ENCODE results near the gene FBXL19. TPM values are rescaled to one million over a fixed set of nuclear protein-coding genes. Genes with fewer than 3 reads are reported as not detected.
A peak's percentile ranks its signal among the peaks of the same experiment; 100 is the strongest.

FBXL19 gene
- total and polyA plus RNA-seq, 9 of the 15 experiments (the other 6 are each of a cell fraction or from before 2014, with no cell fraction given), result 0.13 to 48.0 (median 13.5) TPM; not detected in 1

- Histone ChIP-seq H2AFZ (ENCODE audit: low read depth, low read length) (peak overlapping the region; percentile 77), H3K36me3 (ENCODE audit: control insufficient read depth, insufficient read depth, low read length) (no peaks in the 10 kb centered on the region), H3K9me3 (replicated peaks; ENCODE audit: control insufficient read depth, insufficient read depth, low read depth, low read length) (no peaks in the 10 kb centered on the region), H3K27me3 (ENCODE audit: control insufficient read depth in 2 of 2, insufficient read depth in 2 of 2, low read length in 2 of 2) (no peaks in the 10 kb centered on the region), H4K20me1 (replicated peaks; ENCODE audit: control insufficient read depth, insufficient read depth, low read length) (no peaks in the 10 kb centered on the region), H3K9me1 (ENCODE audit: control insufficient read depth, insufficient read depth, low read length) (no peaks in the 10 kb centered on the region), H3K4me2 (ENCODE audit: insufficient read depth, low read length) (no peak overlapping the region), H3K27ac (ENCODE audit: extremely low read depth, low read depth, low read length) (peak overlapping the region; percentile 53; the same call in 2 of the 3 replicates), H3K4me3 (no peak overlapping the region), H3K79me2 (ENCODE audit: control insufficient read depth, insufficient read depth, low read length) (no peaks in the 10 kb centered on the region), H3K9ac (ENCODE audit: insufficient read depth in 1 of 2, low read depth in 2 of 2, low read length in 2 of 2) (no peak overlapping the region), H3K4me1 (replicated peaks in 1 of 2; ENCODE audit: control insufficient read depth in 2 of 2, insufficient read depth in 2 of 2, low read length in 2 of 2) (peaks cover 25 to 33% of the 10 kb centered on the region in 2 experiments)
- CTCF ChIA-PET (ENCODE audit: low intra/inter-chr PET ratio), result no interaction called here
- POLR2A ChIA-PET, result no interaction called here
- FAIRE-seq (peak; percentile 60), DNase-seq (ENCODE audit: extremely low read depth in 1 of 4, low spot score in 3 of 4) (peak in 3 of 4 experiments; percentile 14 to 43 (median 40)), ATAC-seq (no peak)
- 90% methylated on average over 4 of the region's 4 CpGs for WGBS (ENCODE audit: insufficient coverage, low coverage, missing lambda C conversion rate)
- in situ Hi-C loops (cut with MboI) (loop anchor here (10.0 kb wide), 1 partner anchor 59 kb away; no protein-coding TSS in a partner anchor), intact Hi-C loops (cut with micrococcal nuclease) (no loop called here)
- BruUV-seq (replicated peaks), result no TSS peak
- TF ChIP-seq CSDE1 (IDR thresholded peaks at IDR 0.05), result no peak
- no peak for TF ChIP-seq MYBL2 (IDR thresholded peaks at IDR 0.05; ENCODE audit: low read depth)
- no peak for TF ChIP-seq MYBL2 (CRISPR knock-in tag; IDR thresholded peaks at IDR 0.05; ENCODE audit: borderline replicate concordance)
- TF ChIP-seq ZNF766 (CRISPR knock-in tag; conservative IDR thresholded peaks at IDR 0.05), result no peak
- TF ChIP-seq CEBPZ (IDR thresholded peaks at IDR 0.05; ENCODE audit: borderline replicate concordance, low read depth, low read length), result no peak
- TF ChIP-seq SMAD3 (CRISPR knock-in tag; conservative IDR thresholded peaks at IDR 0.05), result no peak
- no peak for TF ChIP-seq E2F3 (CRISPR knock-in tag; IDR thresholded peaks at IDR 0.05)
- no peak for TF ChIP-seq ZBTB17 (CRISPR knock-in tag; IDR thresholded peaks at IDR 0.05)
- peak; percentile 60 for TF ChIP-seq GABPA (tag; conservative IDR thresholded peaks at IDR 0.05; ENCODE audit: low read depth)
- TF ChIP-seq POLR2A (conservative IDR thresholded peaks at IDR 0.05), result no peak
- TF ChIP-seq ZNF77 (CRISPR knock-in tag; IDR thresholded peaks at IDR 0.05), result no peak
- no peak for TF ChIP-seq E4F1 (CRISPR knock-in tag; IDR thresholded peaks at IDR 0.05; ENCODE audit: borderline replicate concordance)
- no peak for TF ChIP-seq ZBTB5 (IDR thresholded peaks at IDR 0.05)
- TF ChIP-seq NR3C1 (CRISPR knock-in tag; IDR thresholded peaks at IDR 0.05), result no peak
These were observed 19.8 kb upstream of the FBXL19 start for GRCh38 chr16:30903596-30903995.

All from K562 (cell line).